ENCODE measurements around the gene TGFBRAP1. TPM values are rescaled to one million over a fixed set of nuclear protein-coding genes. Genes with fewer than 3 reads are reported as not detected.
"Not testable (repeated sequence)": the region's sequence is repeated elsewhere in the genome, so short reads cannot be mapped to it uniquely, and the experiment has no call there.

TGFBRAP1 gene
- total and polyA plus RNA-seq, 8 donors, result 4.9 to 35.7 (median 15.8) TPM

GRCh38 chr2:105328281-105329196, 996 bp downstream of the TGFBRAP1 start:
- TF ChIP-seq POLR2A (IDR thresholded peaks at IDR 0.05), result no peak
- no peak for TF ChIP-seq EP300 (IDR thresholded peaks at IDR 0.05)
- TF ChIP-seq POLR2AphosphoS5 (IDR thresholded peaks at IDR 0.05), result peak in 2 of 3 donors; percentile 2 to 14
- TF ChIP-seq CTCF (IDR thresholded peaks at IDR 0.05), result no peak
- peak overlapping the region; percentile 68 to 77 (median 72) for H3K4me3 ChIP-seq
- peak overlapping the region; percentile 84 to 98 (median 93) for H3K27ac ChIP-seq
- peak; percentile 43 to 65 for DNase-seq
- 10 to 22% (median 14%) methylated on average over 16 of the region's 16 CpGs for WGBS, 5 donors
- H3K27me3 ChIP-seq, result no peaks in the 10 kb centered on the region
- no peaks in the 10 kb centered on the region for H3K9me3 ChIP-seq
- intact Hi-C loops (cut with DNase I; ENCODE audit: low total_unique reads), result no loop called here
- peaks cover 28 to 60% (median 42%) of the 10 kb centered on the region in 4 donors for H3K4me1 ChIP-seq
- H3K36me3 ChIP-seq, result peaks cover 0 to 13% (median 10%) of the 10 kb centered on the region in 4 donors

GRCh38 chr2:105327690-105328089, 1.8 kb downstream of the TGFBRAP1 start:
- DNase-seq, result no peak
- no peaks in the 10 kb centered on the region for H3K27me3 ChIP-seq
- TF ChIP-seq POLR2A (IDR thresholded peaks at IDR 0.05) (no peak), EP300 (IDR thresholded peaks at IDR 0.05) (no peak), CTCF (IDR thresholded peaks at IDR 0.05) (no peak), POLR2AphosphoS5 (IDR thresholded peaks at IDR 0.05) (no peak)
- peak overlapping the region in 4 of 5 donors; percentile 84 to 95 (median 90) for H3K27ac ChIP-seq
- WGBS, 5 donors, result 82 to 90% (median 89%) methylated on average over 2 of the region's 2 CpGs
- intact Hi-C loops (cut with DNase I; ENCODE audit: low total_unique reads), result no loop called here
- peaks cover 0 to 13% (median 12%) of the 10 kb centered on the region in 4 donors for H3K36me3 ChIP-seq
- H3K4me3 ChIP-seq, result peak overlapping the region in 1 of 4 donors; percentile 68
- no peaks in the 10 kb centered on the region for H3K9me3 ChIP-seq
- H3K4me1 ChIP-seq, result peaks cover 28 to 69% (median 43%) of the 10 kb centered on the region in 4 donors

- H3K27me3 ChIP-seq; H3K4me3 ChIP-seq; H3K9me3 ChIP-seq; DNase-seq; intact Hi-C loops (cut with DNase I; ENCODE audit: low total_unique reads): not testable (repeated sequence)
- WGBS, 5 donors, result 83 to 89% (median 86%) methylated on average over 3 of the region's 3 CpGs
- peaks cover 0 to 13% (median 12%) of the 10 kb centered on the region in 4 donors for H3K36me3 ChIP-seq
- peak overlapping the region in 2 of 5 donors; percentile 84 to 93 for H3K27ac ChIP-seq
- H3K4me1 ChIP-seq, result peaks cover 28 to 73% (median 44%) of the 10 kb centered on the region in 4 donors
Observed at GRCh38 chr2:105327271-105327670, 2.3 kb downstream of the TGFBRAP1 start.

DNA sequence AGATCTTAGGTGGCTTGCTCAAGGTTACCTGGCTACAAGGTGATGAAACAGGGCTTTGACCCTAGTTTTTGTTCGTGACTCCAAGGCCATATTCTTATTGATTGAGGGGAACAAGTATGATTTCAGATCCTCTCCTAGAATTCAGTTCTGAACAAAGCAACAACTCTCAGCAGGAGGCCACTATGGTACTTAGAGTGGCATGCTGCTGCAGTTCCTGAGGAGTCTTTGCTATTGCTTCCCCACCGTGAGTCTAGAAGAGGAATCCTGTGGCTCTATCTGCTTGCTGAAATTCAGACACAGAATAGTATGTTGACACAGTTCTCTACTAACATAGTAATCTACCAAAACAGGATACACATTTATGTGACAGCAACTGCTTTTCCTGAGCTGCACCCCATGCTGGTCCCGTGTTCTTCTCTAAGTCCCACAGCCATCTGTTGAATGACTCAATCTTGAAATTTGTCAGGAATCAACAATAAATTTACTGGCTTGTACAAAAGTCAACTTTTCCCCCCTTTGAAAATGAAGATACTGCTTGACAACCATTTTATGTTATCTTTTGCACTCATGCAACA, 4.1 kb downstream of the TGFBRAP1 start:
- Histone ChIP-seq H3K27ac (peak overlapping the region in 2 of 5 donors; percentile 3 to 26), H3K9me3 (no peaks in the 10 kb centered on the region), H3K36me3 (peaks cover 0 to 13% (median 12%) of the 10 kb centered on the region in 4 donors), H3K27me3 (no peaks in the 10 kb centered on the region), H3K4me3 (no peak overlapping the region), H3K4me1 (peaks cover 28 to 81% (median 51%) of the 10 kb centered on the region in 4 donors)
- WGBS, 5 donors, result 51 to 74% (median 55%) methylated on average over 3 of the region's 3 CpGs
- no peak for DNase-seq
- intact Hi-C loops (cut with DNase I; ENCODE audit: low total_unique reads), result no loop called here
- TF ChIP-seq EP300 (IDR thresholded peaks at IDR 0.05) (no peak), CTCF (IDR thresholded peaks at IDR 0.05) (no peak), POLR2AphosphoS5 (IDR thresholded peaks at IDR 0.05) (no peak), POLR2A (IDR thresholded peaks at IDR 0.05) (no peak)

All from stomach (tissue), 9 donors.